ENCODE measurements around the gene SHISA5. TPM values are rescaled to one million over a fixed set of nuclear protein-coding genes. Genes with fewer than 3 reads are reported as not detected.

SHISA5 gene
- total and polyA plus RNA-seq, 2 of the 8 experiments (the other 6 are each of a cell fraction or from before 2014, with no cell fraction given), result 196 to 315 TPM

DNA sequence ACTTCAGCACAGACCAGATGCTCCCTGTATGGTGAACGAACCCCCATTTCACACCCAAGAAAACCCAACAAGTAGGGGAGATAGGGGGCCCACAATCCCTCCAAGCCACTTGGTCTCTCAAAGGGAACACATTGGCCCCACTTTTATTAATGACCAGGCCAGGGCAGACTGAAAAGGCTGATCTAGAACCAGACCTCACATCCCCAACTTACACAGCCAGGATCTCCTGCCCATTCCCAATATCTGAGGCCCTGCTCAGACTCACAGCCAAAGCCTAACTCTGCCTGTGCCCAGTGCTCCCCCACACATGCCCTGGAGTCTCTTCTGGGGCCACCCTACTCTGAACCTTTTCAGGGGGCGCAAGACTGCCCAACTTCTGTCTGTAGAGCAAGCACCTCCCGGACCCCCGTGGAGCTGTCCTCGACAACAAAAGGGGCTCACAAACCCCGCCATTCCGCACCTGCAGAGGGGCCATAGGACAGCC, 75.8 kb downstream of the SHISA5 start (continued):
- TF ChIP-seq, protein P1, sequence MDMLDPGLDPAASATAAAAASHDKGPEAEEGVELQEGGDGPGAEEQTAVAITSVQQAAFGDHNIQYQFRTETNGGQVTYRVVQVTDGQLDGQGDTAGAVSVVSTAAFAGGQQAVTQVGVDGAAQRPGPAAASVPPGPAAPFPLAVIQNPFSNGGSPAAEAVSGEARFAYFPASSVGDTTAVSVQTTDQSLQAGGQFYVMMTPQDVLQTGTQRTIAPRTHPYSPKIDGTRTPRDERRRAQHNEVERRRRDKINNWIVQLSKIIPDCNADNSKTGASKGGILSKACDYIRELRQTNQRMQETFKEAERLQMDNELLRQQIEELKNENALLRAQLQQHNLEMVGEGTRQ (IDR thresholded peaks at IDR 0.05; ENCODE audit: low read length), result no peak
- no peak for TF ChIP-seq BRCA1 (IDR thresholded peaks at IDR 0.05; ENCODE audit: low read depth, low read length)

Measured in H1 (cell line).